ENCODE measurements around the gene KDM2B.

The KDM2B gene

DNA sequence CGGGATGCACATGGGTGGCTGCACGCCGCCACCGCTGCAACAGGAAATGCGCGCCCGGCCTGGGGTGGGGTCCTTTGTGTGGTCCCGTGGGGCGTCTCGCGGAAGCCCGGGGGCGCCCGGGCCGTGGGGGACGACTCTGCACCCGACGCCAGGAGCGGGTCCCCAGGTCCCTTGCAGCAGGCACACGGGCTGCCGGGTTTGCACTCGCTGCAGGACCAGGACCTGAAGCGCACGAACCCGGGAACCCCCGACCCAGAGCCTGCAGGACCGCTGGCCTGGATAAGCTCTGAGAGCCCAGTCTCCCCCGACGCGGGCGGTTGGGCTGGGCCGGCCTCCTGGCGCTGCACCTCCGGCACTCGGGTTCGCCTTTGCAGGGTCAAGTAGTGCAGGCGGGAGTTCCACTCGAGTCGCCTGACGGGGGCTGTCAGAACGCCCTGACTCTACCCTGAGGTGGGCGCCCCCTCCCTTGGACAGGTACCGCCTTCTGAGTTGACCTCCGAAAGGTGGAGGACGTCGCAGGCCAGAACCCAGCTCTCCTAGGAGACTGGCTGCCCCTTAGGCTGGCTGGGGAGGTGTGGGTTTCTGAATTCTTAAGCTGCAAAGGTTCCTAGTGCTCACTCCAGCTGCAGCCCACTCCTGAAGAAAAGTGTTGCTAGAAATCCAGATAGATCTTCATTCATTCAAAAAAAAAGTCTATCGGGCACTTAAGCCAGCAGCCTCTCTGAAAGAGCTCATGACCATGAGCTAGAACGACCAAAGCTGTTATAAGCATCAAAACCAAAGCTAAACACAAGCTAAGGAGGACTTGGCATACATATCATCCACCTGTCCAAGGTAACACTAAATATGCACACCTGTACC, 113.0 kb downstream of the KDM2B start:
- H3K27ac Mint-ChIP-seq: no peak overlapping the region
- peak overlapping the region; percentile 61 for H3K4me3 Mint-ChIP-seq
- peaks cover 29% of the 10 kb centered on the region for H3K4me1 Mint-ChIP-seq (ENCODE audit: low read depth)
- H3K36me3 Mint-ChIP-seq (ENCODE audit: low read depth): peaks cover 21% of the 10 kb centered on the region
- H3K9me3 Mint-ChIP-seq: no peaks in the 10 kb centered on the region
- DNase-seq: no peak
- no peaks in the 10 kb centered on the region for H3K27me3 Mint-ChIP-seq

DNA sequence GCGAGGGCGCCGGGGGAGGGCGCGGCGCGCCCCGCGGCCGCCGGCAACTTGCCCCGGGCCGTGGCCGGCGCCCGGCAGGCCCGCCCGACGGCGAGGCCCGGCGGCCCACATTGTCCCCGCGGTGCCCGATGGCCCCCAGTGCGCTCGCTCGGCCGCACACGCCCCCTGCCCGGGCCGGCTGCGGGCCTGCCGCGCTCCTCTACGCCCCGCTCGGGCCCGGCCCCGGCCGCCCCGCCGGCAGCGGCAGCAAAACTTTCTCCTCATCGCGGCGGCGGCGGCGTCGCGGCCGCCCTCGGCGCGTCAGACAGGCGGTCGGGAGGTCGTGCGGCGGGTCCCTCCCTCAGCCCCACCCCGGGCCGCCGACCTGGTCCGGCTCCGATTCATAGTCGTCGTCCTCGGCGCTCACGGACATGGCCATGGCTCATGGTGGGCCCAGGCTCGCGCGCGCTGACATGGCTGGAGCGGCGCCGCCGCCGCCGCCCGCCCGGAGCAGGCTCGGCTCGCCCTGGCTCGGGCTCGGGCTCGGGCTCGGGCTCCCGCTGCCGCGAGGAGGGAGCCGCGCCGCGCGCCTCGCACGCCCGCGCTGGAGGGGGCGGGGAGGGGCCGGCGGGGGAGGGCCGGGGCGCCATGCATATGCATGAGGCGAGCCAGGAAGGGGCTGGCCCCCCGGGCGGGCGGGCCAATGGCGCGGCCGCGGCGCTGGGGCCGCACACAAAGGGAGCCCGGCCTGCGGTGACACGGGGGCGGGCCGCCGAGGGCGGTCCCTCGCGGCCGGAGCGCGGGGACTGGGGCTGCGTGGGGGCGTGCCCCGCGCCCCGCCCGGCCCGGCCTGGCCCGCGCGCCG, 113.8 kb downstream of the KDM2B start:
- peaks cover 30% of the 10 kb centered on the region for H3K4me1 Mint-ChIP-seq (ENCODE audit: low read depth)
- peak overlapping the region; percentile 11 for H3K27ac Mint-ChIP-seq
- DNase-seq: peak; percentile 94
- no peaks in the 10 kb centered on the region for H3K9me3 Mint-ChIP-seq
- no peaks in the 10 kb centered on the region for H3K27me3 Mint-ChIP-seq
- peak overlapping the region; percentile 65 for H3K4me3 Mint-ChIP-seq
- H3K36me3 Mint-ChIP-seq (ENCODE audit: low read depth): peaks cover 22% of the 10 kb centered on the region

DNA sequence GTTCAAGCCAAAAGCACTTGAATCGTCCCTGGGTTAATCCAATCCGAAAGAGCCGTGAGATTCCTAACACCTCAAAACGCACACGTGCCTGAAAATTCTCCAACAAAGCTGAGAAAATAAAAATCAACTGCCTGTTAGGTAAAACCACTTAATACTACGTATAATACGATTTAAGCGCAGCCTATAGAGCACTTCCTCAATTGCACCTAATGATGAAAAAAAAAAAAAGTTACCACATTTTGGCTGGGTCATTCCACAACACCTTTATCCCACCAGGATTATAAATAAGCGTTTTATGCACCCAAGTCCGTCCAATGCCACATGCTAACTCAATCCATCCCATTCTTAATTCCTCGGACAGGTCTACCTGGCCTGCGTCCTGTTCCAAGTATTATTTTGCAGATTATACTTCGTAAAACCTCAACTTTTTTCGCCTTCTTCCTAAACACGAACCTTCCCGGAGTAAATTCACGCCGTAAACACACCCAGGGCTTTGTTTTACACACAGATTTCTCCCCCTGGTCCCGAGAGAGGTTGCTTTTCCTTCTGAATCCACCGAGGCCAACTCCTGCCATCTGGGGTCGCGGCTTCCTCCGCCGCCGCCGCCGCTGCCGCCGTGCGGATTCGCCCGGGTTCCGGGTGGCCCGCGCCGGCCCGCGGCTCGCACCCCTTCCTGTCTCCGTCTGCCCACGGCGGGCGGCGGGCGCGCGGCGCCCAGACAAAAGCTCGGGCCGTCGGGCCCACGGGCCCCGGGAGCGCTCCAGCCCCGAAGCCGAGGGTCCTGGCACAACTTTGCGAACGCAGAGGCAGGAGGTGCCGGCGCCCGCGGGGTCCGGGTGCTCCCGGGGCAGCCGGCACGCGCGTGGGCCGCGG, 114.7 kb downstream of the KDM2B start:
- Mint-ChIP-seq H3K4me1 (ENCODE audit: low read depth) (peaks cover 39% of the 10 kb centered on the region), H3K27me3 (no peaks in the 10 kb centered on the region), H3K9me3 (no peaks in the 10 kb centered on the region), H3K36me3 (ENCODE audit: low read depth) (peaks cover 31% of the 10 kb centered on the region), H3K27ac (peak overlapping the region; percentile 93), H3K4me3 (peak overlapping the region; percentile 92)
- peak; percentile 68 for DNase-seq

DNA sequence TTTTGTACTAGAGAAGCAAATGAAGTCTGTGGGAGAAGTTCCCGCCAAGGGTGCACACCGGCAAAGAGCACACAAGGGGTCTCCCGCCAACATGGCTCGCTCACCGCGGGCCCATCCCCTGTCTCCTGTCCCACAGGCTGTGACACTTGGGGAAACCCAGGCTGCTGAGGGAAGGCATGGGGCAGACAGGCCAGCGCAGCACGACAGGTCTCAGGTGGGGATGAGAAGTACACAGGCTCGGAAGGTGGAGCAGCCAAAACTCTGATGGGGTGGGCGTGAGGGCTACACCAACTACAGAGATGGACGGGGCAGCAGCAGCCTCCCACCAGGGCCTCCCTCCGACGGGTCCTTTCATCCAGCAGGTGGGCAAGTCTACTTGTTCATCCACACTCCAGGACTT, 116.5 kb downstream of the KDM2B start:
- peak overlapping the region; percentile 8 for H3K4me3 Mint-ChIP-seq
- no peaks in the 10 kb centered on the region for H3K27me3 Mint-ChIP-seq
- no peak for DNase-seq
- no peaks in the 10 kb centered on the region for H3K9me3 Mint-ChIP-seq
- peaks cover 39% of the 10 kb centered on the region for H3K36me3 Mint-ChIP-seq (ENCODE audit: low read depth)
- peak overlapping the region; percentile 29 for H3K27ac Mint-ChIP-seq
- peaks cover 56% of the 10 kb centered on the region for H3K4me1 Mint-ChIP-seq (ENCODE audit: low read depth)

DNA sequence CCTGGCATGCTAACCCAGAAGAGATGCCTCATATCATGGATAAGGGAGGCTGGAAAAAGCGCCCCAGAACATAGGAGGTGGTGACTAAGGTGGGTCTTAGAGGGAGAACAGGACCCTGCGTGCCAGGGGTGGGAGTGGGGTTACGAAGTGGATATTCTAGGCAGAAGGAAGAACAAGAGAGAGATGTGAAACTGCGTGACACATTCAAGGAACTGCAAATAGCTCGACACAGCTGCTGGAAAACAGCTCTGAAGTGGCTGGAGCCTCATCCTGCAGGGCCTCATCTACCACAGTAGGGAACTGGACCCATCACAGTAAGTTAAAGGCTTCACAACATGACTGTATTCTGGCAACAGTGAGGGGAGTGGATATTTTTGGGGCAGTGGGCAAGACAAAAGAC, 119.8 kb downstream of the KDM2B start:
- DNase-seq: no peak
- H3K4me3 Mint-ChIP-seq: no peak overlapping the region
- peaks cover 67% of the 10 kb centered on the region for H3K4me1 Mint-ChIP-seq (ENCODE audit: low read depth)
- H3K27me3 Mint-ChIP-seq: no peaks in the 10 kb centered on the region
- peak overlapping the region; percentile 92 for H3K27ac Mint-ChIP-seq
- H3K9me3 Mint-ChIP-seq: no peaks in the 10 kb centered on the region
- H3K36me3 Mint-ChIP-seq (ENCODE audit: low read depth): peaks cover 52% of the 10 kb centered on the region

DNA sequence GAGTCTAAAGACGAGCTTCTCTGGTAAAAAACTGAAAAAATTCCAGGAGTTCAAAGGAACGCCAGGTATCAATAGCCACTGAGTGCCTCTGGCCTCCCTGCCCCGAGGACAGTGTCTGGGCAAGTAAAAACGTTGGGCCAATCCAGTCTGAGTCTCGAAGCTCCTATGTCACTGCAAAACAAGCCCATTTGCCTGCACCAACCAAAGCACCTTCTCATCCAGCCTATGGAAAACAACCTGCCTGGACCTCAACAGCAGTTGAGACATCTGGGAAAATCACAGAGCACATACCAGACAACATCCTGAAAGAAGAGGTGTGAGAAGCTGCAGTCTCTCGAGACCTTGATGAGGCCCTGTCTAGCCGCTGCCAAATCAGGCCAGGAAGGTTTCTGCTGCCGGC, 124.3 kb downstream of the KDM2B start:
- Mint-ChIP-seq H3K4me1 (ENCODE audit: low read depth) (peaks cover 62% of the 10 kb centered on the region), H3K9me3 (no peaks in the 10 kb centered on the region), H3K4me3 (no peak overlapping the region), H3K27me3 (no peaks in the 10 kb centered on the region), H3K36me3 (ENCODE audit: low read depth) (peaks cover 48% of the 10 kb centered on the region), H3K27ac (peak overlapping the region; percentile 47)
- DNase-seq: no peak

DNA sequence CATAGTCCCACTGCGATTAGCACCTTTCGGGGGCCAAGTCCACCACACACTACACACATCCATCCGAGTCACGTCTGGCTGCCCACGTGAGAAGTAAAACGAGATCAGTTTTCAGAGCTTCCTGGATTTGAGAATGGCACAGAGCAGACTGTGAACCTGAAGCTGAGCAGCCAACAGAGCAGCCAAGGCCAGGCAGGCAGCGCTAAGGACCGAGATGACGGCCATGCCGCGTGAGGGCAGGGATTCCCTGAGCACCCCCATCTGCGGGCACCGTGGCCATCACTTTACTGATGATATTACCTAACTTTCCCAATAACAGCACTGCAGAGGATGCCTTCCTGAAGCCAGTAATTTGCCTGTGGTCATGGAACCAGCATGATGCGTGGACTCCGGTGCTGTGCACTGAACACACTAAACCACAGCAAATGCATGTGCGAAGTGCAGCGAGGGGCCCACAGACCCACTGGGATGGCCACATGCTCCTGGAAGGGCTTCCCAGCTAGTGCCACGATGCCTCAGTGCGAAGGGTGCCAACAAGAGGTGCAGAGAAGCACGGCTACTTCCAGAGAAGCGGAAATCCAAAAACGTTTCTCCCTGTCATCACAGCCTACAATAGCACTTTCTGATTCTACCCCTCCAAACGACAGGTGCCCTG, 124.9 kb downstream of the KDM2B start:
- no peak for DNase-seq
- Mint-ChIP-seq H3K4me3 (no peak overlapping the region), H3K4me1 (ENCODE audit: low read depth) (peaks cover 61% of the 10 kb centered on the region), H3K36me3 (ENCODE audit: low read depth) (peaks cover 48% of the 10 kb centered on the region), H3K27ac (peak overlapping the region; percentile 59), H3K9me3 (no peaks in the 10 kb centered on the region), H3K27me3 (no peaks in the 10 kb centered on the region)

DNA sequence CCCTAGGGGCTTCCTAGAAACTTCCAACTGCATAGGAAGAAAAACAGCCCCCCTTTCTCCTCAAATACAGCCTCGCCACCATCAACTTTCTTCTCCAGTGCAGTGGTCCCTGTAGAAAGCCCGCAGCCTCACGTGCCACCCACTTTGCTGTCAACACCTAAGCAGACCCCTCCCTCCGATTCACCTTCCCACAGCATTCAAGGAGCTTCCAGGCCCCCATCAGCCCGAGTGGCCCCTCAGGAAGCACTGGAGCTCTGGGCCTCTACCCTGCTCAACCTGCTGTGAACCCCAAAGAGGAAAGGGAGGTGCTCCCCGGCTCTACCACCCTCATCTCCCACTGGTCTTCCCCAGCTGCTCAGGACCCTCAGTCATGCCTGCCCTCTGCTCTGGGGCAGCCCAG, 125.9 kb downstream of the KDM2B start:
- H3K9me3 Mint-ChIP-seq: no peaks in the 10 kb centered on the region
- H3K4me1 Mint-ChIP-seq (ENCODE audit: low read depth): peaks cover 53% of the 10 kb centered on the region
- H3K27ac Mint-ChIP-seq: peak overlapping the region; percentile 2
- no peak overlapping the region for H3K4me3 Mint-ChIP-seq
- no peak for DNase-seq
- no peaks in the 10 kb centered on the region for H3K27me3 Mint-ChIP-seq
- H3K36me3 Mint-ChIP-seq (ENCODE audit: low read depth): peaks cover 51% of the 10 kb centered on the region

DNA sequence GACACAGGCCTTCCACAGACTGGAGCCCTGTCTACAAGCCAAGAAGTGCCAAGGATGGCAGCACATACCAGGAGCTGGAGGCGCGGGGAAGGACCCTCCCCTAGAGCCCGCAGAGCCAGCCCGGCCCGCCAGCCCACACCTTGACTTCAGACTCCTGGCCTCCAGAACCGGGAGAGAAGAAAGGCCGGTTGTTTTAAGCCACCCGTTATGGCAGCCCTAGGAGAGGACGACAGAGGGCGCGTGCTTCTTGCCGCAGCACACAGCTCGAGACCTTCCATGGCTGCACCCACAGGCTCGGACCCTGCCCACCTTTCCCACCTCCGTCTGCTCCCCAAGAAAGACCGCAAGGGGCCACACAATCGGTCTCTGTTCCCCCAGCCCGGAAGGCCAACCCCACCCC, 127.2 kb downstream of the KDM2B start:
- no peak overlapping the region for H3K4me3 Mint-ChIP-seq
- H3K4me1 Mint-ChIP-seq (ENCODE audit: low read depth): peaks cover 47% of the 10 kb centered on the region
- H3K36me3 Mint-ChIP-seq (ENCODE audit: low read depth): peaks cover 64% of the 10 kb centered on the region
- no peak for DNase-seq
- H3K27ac Mint-ChIP-seq: no peak overlapping the region
- no peaks in the 10 kb centered on the region for H3K27me3 Mint-ChIP-seq
- no peaks in the 10 kb centered on the region for H3K9me3 Mint-ChIP-seq

DNA sequence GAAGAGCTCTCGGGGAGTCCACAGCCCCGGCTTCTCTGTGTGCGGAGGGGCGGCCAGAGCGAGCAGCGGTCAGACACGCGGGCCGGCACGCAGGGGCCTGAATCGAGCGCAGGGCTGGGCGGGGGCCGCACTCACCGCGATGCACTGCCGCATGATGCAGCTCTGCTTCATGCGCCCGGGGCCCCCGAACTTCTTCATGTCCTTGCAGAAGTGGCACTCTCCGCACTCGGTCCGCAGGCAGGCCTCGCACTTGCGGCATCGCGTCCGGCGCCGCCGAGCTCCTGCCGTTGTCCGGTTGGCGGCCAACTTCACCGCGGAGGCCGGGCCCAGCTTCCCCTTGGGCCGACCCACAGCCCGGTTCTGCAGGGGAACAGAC, 127.8 kb downstream of the KDM2B start:
- H3K27ac Mint-ChIP-seq: no peak overlapping the region
- peaks cover 66% of the 10 kb centered on the region for H3K36me3 Mint-ChIP-seq (ENCODE audit: low read depth)
- peaks cover 46% of the 10 kb centered on the region for H3K4me1 Mint-ChIP-seq (ENCODE audit: low read depth)
- H3K27me3 Mint-ChIP-seq: no peaks in the 10 kb centered on the region
- DNase-seq: no peak
- no peak overlapping the region for H3K4me3 Mint-ChIP-seq
- no peaks in the 10 kb centered on the region for H3K9me3 Mint-ChIP-seq

DNA sequence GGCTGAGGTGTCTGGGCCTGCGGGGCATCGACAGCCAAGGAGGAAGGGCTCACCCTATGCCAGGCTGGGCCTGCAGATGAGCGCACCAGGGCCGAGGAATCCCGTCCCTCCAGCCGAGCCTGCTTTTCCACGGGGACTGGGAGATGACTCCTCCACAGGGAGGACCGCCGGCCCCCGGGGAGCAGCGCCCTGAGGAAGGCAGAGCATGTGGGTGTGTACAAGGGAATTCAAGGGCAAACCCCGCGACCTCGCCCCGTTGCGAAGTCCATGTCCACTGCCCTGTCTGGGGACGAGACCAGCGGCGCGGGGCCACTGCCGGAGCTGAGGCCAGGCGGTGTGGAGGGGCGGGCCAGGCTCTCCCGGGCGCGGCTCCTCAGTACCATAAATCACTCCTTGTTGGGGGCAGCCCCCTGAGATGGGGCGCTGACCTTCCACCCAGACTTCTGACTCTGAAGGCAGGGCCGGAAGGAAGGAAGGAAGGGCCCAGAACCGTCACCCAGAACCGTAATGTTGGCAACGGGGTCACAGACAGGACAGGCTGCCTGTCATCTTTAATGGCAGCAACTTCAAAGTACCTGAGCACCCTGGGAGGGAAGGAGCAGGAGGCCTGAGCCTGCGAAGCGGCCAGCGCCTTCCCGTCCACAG, 128.4 kb downstream of the KDM2B start:
- Mint-ChIP-seq H3K27ac (no peak overlapping the region), H3K27me3 (no peaks in the 10 kb centered on the region), H3K36me3 (ENCODE audit: low read depth) (peaks cover 61% of the 10 kb centered on the region), H3K4me3 (no peak overlapping the region), H3K4me1 (ENCODE audit: low read depth) (peaks cover 41% of the 10 kb centered on the region), H3K9me3 (no peaks in the 10 kb centered on the region)
- no peak for DNase-seq

DNA sequence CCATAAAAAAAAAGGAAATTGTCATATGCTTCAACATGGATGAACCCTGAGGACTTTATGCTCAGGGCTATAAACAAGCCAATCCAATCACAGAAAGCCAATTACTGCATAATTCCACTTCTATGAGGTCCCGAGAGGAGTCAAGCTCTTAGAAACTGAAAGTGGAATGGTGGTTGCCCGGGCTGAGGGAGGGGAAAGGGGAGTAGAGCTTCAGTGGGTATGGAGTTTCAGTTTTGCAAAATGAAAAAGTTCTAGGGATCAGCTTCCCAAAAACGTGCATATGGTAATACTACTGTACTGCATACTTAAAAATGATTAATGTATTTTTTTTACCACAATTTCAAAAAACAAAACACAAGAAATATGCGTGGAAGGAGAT, 128.9 kb downstream of the KDM2B start:
- Mint-ChIP-seq H3K36me3 (ENCODE audit: low read depth) (peaks cover 60% of the 10 kb centered on the region), H3K9me3 (no peaks in the 10 kb centered on the region), H3K27ac (peak overlapping the region; percentile 47), H3K27me3 (no peaks in the 10 kb centered on the region), H3K4me3 (no peak overlapping the region), H3K4me1 (ENCODE audit: low read depth) (peaks cover 39% of the 10 kb centered on the region)
- no peak for DNase-seq

DNA sequence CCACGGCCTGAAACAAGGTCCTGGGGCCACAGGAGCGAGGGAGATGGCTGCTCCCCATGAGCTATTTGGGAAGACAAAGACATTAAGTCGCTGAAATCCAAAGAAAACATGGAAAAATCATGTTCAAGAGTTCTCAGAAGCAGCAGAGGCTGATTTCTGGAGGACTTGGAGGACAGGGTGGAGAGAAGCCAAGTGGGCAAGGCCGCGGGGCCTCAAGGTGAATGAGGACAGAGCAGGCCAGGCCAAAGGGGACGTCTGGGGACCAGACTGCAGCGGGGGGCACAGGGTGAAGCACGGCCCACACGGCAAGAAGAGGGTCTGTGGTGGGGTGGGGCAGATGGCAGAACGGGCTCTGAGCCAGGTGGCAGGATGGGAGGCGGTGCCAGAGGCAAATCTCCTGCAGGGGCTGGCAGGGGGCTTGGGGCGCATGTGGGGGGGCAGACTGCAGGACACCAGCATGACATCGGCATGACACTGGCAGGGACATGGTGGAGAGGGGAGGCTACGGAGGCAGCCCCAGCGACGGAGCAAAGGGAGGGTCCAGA, 132.0 kb downstream of the KDM2B start:
- peaks cover 77% of the 10 kb centered on the region for H3K36me3 Mint-ChIP-seq (ENCODE audit: low read depth)
- no peak overlapping the region for H3K4me3 Mint-ChIP-seq
- DNase-seq: no peak
- no peak overlapping the region for H3K27ac Mint-ChIP-seq
- H3K27me3 Mint-ChIP-seq: no peaks in the 10 kb centered on the region
- no peaks in the 10 kb centered on the region for H3K9me3 Mint-ChIP-seq
- H3K4me1 Mint-ChIP-seq (ENCODE audit: low read depth): peaks cover 21% of the 10 kb centered on the region

Measured in activated T-cell treated with anti-CD3 and anti-CD28 coated beads, Interleukin-2, amount 50 U/mL, for 24 hours (primary cell).